Heart left ventricle (tissue), 16 donors: Measurements from ENCODE around the gene TRIM66. TPM values are rescaled to one million over a fixed set of nuclear protein-coding genes. Genes with fewer than 3 reads are reported as not detected.
A peak's percentile ranks its signal among the peaks of the same experiment; 100 is the strongest.

Experiments
- ATAC-seq, 4 donors: fragments of 200-7000 bp; cut with Tn5 transposase; one replicate each; pipeline ENCODE4 v1.9.1; 2020 to 2022; ENCODE audit warnings: moderate library complexity in 4 of 4, mild to moderate bottlenecking in 3 of 4, moderate number of reproducible peaks in 1 of 4
- DNase-seq, 5 donors: peaks; one replicate each; pipeline ENCODE4 v3.0.0-alpha.2; 2020
- H3K27ac ChIP-seq, 12 donors: fragments of 200-600 bp; sonication (generic) in 4 of 12; one replicate each; pipeline versions ENCODE4 v1.5.0 to v1.8.0; 2016 to 2022; ENCODE audit warnings: mild to moderate bottlenecking in 2 of 12
- H3K27me3 ChIP-seq, 9 donors: fragments of 200-600 bp; sonication (generic) in 2 of 9; one replicate each; pipeline versions ENCODE4 v1.5.1 to v1.8.0; 2016 to 2022; ENCODE audit warnings: mild to moderate bottlenecking in 3 of 9
- H3K36me3 ChIP-seq, 9 donors: fragments of 200-600 bp; sonication (generic) in 2 of 9; one replicate each; pipeline versions ENCODE4 v1.5.0 to v1.8.0; 2018 to 2022; ENCODE audit warnings: mild to moderate bottlenecking in 2 of 9
- H3K4me1 ChIP-seq, 12 donors: fragments of 200-600 bp; sonication (generic) in 4 of 12; one replicate each; pipeline versions ENCODE4 v1.5.0 to v1.8.0; 2016 to 2022; ENCODE audit warnings: mild to moderate bottlenecking in 3 of 12
- H3K4me3 ChIP-seq, 12 donors: fragments of 200-600 bp; sonication (generic) in 4 of 12; one replicate each; pipeline versions ENCODE4 v1.5.0 to v1.8.0; 2017 to 2022; ENCODE audit warnings: mild to moderate bottlenecking in 9 of 12, moderate library complexity in 4 of 12
- H3K9me3 ChIP-seq, 12 donors: fragments of 200-600 bp; sonication (generic) in 4 of 12; one replicate each; pipeline versions ENCODE4 v1.5.0 to v1.8.0; 2016 to 2022; ENCODE audit warnings: mild to moderate bottlenecking in 1 of 12
- POLR2A ChIP-seq, 2 donors: fragments of 450-650 bp; IDR thresholded peaks; one replicate each; pipeline ENCODE4 v1.6.1; 2017; ENCODE audit warnings: antibody characterized with exemption in 2 of 2, mild to moderate bottlenecking in 2 of 2, moderate library complexity in 2 of 2
- WGBS, 4 donors: extraction: QIAGEN DNeasy Blood & Tissue Kit in 2 of 4; methylation state at CpG; one replicate each; pipeline versions ENCODE4 v1.1.5 to v1.1.7; 2013 to 2018; 5-methylcytosine and 5-hydroxymethylcytosine counted together
- intact Hi-C, 10 donors: fragments of 100-400 bp; cut with DNase I; formaldehyde crosslinking; loops; one replicate each; pipeline versions ENCODE4 v1.11.1 to v1.14.2; 2022
- polyA plus RNA-seq, 2 donors: library from polyadenylated mRNA; stranded (reverse); fragments of 200-250 nt; gene quantifications; one replicate each; pipeline ENCODE4 v1.2.3, GENCODE V29; 2013
- total RNA-seq, 9 donors: library from RNA; depleted of rRNA in 2 of 9; stranded (reverse); fragments of >200 nt in 2 of 9; fragmentation: NEBNext Ultra II Directional in 3 of 9; extraction: Animal tissue kit (Norgen Biotek cat#: 25700) in 3 of 9; gene quantifications; one replicate each; pipeline versions ENCODE4 v1.1.0 to v1.2.4, GENCODE V29; 2016 to 2023
- TF ChIP-seq, protein P1 (sequence below), 12 donors: fragments of 200-600 bp; sonication (generic) in 4 of 12; IDR thresholded peaks; one replicate each; pipeline versions ENCODE4 v1.5.0 to v1.8.0; 2018 to 2022; ENCODE audit warnings: antibody characterized with exemption in 12 of 12, mild to moderate bottlenecking in 5 of 12
- donor health status: ischemic (EF 13 %, LVEDD 7.1; RV severe dilation, severe dysfunction).
- donor health status: healthy with polysubstance abuse.
- donor health status: DM: no; HTN: yes; CAD: no.
- donor health status: DM: no; HTN: no; CAD: no.
- donor health status: ischemic (EF 25% LVEDD 6.9; RV normal size, moderate dysfunction).
- donor health status: ischemic (EF 25% LVEDD 5.7; RV mildly dilated, moderate dysfunction).
- donor health status: healthy.
- donor health status: DM: yes; HTN: yes; CAD: no.
- donor health status: ischemic (EF 35%, LVEDD 5.7; RV mildly dilated, moderate dysfunction).
- donor health status: nonischemic (EF 11% LVEDD 7.7; RV severe dilation, severe dysfunction).
- donor health status: DM: yes; HTN: yes; CAD: no.
- donor health status: PGD.
- donor health status: ischemic (EF 29% LVEDD 5.4; RV normal size, mild dysfunction).
- donor health status: nonischemic (EF 23%, LVEDD 6.1; RV moderate dilation, normal function).

Gene TRIM66
- total and polyA plus RNA-seq, 11 donors, result 0.71 to 10.1 (median 3.8) TPM

DNA sequence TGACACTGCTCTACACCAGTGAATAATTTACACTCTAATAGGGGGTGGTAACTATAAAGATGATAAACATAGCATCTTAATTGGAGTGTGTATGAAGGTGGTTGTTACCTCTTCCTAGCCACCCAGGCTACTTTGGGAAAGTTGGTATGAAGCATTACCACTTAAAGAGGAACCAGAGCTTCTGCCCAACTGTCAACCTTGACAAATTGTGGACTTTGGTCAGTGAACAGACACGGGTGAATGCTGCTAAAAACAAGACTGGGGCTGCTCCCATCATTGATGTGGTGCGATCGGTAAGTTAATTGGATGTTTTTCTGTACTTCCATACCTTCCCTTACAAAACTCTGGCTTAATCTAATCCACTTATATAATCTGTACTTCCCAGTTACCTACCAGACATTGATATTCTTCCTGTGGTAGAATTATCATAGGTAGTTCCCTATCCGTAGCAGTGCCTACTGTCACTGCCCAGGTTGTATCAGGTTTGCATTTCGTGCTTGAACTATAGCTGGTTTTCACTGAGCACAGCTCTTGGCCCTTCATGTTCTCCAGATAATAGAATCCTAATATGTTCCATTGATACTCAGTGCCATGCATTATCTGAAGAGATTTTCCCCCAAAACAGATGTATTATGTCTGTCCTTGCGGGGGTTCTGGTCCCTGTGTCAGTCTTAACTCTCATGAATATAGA is 2.3 kb upstream of the TRIM66 start:
- WGBS, 4 donors, result 79 to 90% (median 82%) methylated on average over 6 of the region's 6 CpGs
- Histone ChIP-seq H3K27me3 (no peaks in the 10 kb centered on the region), H3K4me3 (peak overlapping the region in 5 of 12 donors; percentile 58 to 100 (median 86)), H3K27ac (peak overlapping the region in 3 of 12 donors; percentile 95 to 98 (median 98)), H3K36me3 (peaks cover 0 to 38% (median 33%) of the 10 kb centered on the region in 9 donors), H3K9me3 (no peaks in the 10 kb centered on the region), H3K4me1 (peaks cover 0 to 53% (median 34%) of the 10 kb centered on the region in 12 donors)
- TF ChIP-seq, protein P1, sequence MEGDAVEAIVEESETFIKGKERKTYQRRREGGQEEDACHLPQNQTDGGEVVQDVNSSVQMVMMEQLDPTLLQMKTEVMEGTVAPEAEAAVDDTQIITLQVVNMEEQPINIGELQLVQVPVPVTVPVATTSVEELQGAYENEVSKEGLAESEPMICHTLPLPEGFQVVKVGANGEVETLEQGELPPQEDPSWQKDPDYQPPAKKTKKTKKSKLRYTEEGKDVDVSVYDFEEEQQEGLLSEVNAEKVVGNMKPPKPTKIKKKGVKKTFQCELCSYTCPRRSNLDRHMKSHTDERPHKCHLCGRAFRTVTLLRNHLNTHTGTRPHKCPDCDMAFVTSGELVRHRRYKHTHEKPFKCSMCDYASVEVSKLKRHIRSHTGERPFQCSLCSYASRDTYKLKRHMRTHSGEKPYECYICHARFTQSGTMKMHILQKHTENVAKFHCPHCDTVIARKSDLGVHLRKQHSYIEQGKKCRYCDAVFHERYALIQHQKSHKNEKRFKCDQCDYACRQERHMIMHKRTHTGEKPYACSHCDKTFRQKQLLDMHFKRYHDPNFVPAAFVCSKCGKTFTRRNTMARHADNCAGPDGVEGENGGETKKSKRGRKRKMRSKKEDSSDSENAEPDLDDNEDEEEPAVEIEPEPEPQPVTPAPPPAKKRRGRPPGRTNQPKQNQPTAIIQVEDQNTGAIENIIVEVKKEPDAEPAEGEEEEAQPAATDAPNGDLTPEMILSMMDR (IDR thresholded peaks at IDR 0.05), result no peak
- TF ChIP-seq POLR2A (IDR thresholded peaks at IDR 0.05), result no peak
- no peak for ATAC-seq
- intact Hi-C loops, result loop anchor here in 9 of 10 donors (5.0 to 10.0 kb wide), 9 partner anchors 128 to 280 kb away; partner anchors contain the start of genes TMEM9B (in 7 of the 9) and AKIP1 (in 4 of the 9)
- no peak for DNase-seq

DNA sequence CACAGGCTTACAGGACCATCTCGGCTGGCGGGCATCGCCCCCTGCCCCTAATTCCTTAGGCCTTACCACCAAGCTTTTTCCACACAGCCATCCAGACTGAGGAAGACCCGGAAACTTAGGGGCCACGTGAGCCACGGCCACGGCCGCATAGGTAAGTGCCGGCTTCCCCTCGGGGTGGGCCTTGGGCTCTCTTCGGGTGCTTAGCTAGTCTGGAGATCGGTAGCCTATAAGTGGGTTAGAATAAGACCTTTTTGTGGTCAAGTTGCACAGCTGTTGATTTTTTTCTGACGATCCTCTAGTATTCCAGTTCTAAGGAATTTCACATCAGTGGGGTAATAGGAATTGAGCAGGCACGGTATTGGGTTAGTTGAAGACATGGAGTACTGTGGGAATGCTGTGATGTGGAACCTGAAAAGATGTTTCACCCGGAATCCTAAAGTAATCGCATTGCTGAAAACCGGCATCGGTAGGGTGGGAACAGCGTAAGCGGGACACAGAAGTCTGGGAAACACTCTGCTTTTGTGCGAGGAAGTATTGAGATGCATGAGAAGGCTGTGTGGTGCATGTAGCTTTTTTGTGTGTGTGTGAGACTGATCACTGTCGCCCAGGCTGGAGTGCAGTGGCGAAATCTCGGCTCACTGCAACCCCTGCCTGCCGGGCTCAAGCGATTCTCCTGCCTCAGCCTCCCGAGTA is 796 bp upstream of the TRIM66 start:
- ATAC-seq (peak in 3 of 4 donors; percentile 0 to 6 (median 0)), DNase-seq (no peak)
- Histone ChIP-seq H3K4me1 (peaks cover 0 to 41% (median 28%) of the 10 kb centered on the region in 12 donors), H3K9me3 (no peaks in the 10 kb centered on the region), H3K4me3 (peak overlapping the region; percentile 58 to 100 (median 90)), H3K27ac (peak overlapping the region; percentile 91 to 98 (median 96)), H3K27me3 (no peaks in the 10 kb centered on the region), H3K36me3 (peaks cover 0 to 47% (median 33%) of the 10 kb centered on the region in 9 donors)
- intact Hi-C loops, result loop anchor here in 8 of 10 donors (2.0 to 10.0 kb wide), 9 partner anchors 129 to 282 kb away; partner anchors contain the start of genes TMEM9B (in 5 of the 8) and AKIP1 (in 3 of the 8)
- WGBS, 4 donors, result 4 to 5% (median 4%) methylated on average over 27 of the region's 27 CpGs
- no peak for TF ChIP-seq POLR2A (IDR thresholded peaks at IDR 0.05)
- TF ChIP-seq, protein P1 (IDR thresholded peaks at IDR 0.05), result no peak

DNA sequence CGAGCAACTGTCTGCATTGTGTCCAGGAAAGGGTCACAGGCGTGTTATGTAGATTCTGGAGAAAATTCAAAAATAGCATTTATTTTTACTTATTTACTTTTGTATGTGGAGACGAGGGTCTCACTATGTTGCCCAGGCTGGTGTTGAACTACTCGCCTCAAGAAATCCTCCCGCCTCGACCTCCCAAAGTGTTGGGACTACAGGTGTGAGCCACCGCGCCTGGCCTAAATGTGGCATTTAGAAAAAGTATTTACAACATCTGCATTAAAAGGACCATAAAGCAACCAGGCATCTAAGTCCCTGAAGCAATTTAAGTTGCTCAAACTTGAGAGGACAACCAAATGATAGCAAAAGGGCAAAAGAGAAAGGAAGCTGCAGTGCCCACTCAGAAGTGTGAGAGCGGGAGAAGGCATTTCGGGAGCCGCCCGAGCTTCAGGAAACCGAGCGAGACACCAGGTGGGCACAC is 595 bp downstream of the TRIM66 start:
- no peaks in the 10 kb centered on the region for H3K9me3 ChIP-seq
- H3K36me3 ChIP-seq, result peaks cover 0 to 46% (median 31%) of the 10 kb centered on the region in 9 donors
- WGBS, 4 donors, result 33 to 37% (median 33%) methylated on average over 14 of the region's 14 CpGs
- ATAC-seq (peak in 1 of 4 donors; percentile 60), DNase-seq (no peak)
- intact Hi-C loops, result loop anchor here in 8 of 10 donors (2.0 to 10.0 kb wide), 9 partner anchors 130 to 283 kb away; partner anchors contain the start of genes TMEM9B (in 5 of the 8) and AKIP1 (in 3 of the 8)
- peak overlapping the region; percentile 91 to 98 (median 96) for H3K27ac ChIP-seq
- no peaks in the 10 kb centered on the region for H3K27me3 ChIP-seq
- peak overlapping the region; percentile 58 to 100 (median 90) for H3K4me3 ChIP-seq
- H3K4me1 ChIP-seq, result peaks cover 0 to 28% (median 22%) of the 10 kb centered on the region in 12 donors
- TF ChIP-seq, protein P1 (IDR thresholded peaks at IDR 0.05), result no peak
- TF ChIP-seq POLR2A (IDR thresholded peaks at IDR 0.05), result no peak
